NCI-H1417 treated with DMSO at 0.1 percent for 48 hours (cell line): ENCODE data around the gene STK24.

Source experiments
- DNase-seq: peaks from one replicate; lab custom pipeline; 2025; lab: John Stamatoyannopoulos, UW

The STK24 gene

DNA sequence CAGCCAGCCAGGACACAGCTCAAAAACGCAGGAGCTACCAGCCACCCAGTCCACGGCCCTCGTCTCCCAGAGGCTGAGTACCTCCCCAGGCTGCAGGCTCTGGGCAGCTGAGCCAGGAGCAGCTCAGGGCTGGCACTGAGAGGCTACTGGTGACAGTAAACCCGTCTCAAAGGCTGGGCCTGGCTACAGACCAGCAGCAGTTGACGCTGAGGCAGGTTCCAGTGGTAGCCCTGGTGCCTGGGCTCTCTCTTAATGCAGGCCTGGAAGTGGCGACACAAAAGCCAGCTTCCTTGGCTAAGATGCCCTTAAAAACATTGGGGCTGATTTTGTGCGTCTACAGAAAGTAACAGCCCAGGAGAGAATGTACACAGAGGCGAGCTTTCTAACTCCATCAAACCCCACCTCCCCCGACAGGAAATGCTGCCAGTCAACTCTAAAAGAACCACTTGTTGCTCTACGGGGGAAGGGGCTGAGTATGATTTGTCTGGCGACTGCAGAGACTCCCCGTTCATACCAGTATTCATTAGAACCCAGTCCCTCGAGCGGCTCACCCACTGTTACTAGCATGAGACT lies 126.3 kb downstream of the STK24 start:
- no peak for DNase-seq

DNA sequence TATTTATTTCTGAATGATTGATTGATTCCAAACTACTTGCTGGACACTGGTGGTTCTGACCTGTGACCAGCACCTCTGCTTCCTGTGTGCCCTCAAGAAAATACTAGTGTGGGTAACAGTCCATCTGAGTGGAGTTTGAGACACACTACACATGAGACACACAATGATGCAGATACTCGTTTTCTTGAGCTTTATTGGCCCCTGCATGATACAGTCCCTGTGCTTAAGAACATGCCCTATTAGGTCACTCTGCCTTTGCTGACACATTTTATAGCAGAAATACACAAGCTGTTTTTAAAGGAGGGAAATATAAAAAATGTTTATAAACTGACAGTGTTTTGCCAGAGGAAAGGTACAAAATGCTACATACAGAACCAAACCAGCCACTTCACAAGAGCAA lies 126.9 kb downstream of the STK24 start:
- no peak for DNase-seq

DNA sequence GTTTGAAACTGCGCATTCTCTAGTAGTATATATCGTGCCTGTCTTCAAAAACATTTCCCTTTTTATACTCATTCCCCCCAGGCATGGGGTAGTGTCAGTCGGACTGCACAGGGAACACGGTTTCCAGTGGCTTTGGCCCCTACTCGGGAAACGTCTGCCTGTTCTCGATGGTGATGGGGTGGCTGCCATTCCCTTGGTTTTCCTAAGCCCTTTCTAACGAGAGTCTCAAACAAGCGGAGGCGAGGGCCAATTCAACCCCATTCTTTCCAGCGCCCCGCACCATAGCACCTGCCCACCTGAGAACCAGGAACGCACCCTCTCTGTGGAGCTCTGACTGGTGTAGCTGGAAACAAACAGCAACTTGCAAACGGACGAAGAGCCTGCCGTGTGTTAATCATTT lies 127.6 kb downstream of the STK24 start:
- DNase-seq = no peak

DNA sequence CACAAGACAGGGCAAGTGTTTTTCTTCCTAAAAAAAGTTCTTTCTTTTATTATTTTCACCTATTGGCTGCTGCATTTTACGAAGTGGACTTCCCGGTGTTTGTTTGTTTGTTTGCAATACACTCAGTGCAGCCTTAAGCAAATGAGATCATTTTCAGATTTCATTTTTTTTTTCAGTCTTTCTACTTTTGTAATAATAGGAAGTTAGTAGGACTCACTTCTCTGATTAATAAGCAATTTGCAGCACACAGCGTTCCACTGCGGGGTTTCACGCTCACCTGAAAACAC lies 128.3 kb downstream of the STK24 start:
- DNase-seq = no peak

DNA sequence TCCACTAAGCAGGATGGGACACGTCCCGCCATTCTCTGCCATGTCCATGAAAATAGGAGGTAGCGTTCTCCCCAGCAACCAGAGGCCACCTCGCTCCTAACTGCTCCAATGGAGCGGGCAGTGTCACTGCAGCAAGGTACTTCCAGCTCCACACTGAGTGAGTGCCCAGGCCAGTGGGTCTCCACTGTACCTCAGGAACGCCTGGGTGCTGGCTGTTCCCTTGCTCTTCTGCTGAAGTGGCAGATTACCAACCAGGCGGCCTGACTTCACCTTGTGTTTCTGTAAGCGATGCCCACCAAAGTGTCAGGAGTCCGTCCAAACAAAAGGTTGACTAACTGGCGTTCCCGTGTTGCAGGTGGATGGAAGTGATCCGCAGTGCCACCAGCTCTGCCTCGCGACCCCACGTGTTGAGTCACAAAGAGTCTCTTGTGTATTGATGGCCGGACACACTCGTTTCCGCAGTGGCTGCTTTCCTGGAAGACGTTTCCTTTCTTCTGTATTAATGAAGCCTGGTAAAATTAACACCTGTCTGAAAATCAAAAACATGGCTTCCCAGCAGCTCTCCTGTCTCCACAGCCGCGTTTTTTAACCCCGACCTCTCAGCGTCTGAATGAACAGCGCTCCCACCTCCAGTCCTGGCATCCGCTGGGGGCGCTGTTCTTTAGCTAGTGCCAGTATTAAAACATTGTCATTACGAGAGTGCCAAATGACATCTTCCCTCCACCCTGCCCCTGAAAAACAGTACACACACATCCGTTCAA lies 128.8 kb downstream of the STK24 start:
- DNase-seq = no peak

DNA sequence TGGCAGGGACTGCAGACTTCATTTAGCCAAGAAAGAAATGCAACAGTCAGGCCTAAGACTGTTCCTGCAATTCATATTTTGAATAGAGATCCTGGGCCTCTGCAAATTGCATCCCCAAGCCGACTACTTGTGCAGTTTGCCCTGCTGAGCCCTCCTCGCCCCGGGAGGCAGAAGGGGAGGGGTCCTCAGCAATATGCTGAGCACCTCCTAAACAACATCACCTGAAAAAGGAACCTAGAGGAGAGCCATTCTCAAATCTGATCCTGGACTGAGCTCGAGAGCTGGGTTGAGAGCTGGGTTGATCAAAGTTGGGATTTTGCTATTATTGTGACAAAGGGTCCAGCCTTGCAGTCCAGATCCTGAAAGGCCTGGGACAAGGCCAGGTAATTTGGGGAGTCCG lies 129.8 kb downstream of the STK24 start:
- no peak for DNase-seq

DNA sequence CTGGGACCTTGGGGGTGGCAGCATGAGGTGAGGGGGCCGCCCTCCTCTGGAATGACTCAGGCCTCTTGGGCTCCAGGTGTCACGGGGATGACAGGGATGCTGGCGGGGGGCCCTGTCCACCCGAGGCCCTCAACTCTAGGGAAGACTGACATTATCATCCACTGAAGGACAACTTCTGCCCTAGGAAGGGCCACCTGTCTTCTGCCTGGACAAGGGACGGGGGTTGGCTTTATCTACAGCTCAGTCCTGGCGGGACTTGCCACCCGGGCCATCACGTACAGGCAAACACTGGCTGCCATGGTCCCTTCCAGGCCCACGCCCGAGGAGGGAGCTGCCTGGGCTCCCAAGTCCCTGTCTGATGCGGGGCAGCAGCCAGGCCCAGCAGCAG lies 130.7 kb downstream of the STK24 start:
- DNase-seq = no peak

DNA sequence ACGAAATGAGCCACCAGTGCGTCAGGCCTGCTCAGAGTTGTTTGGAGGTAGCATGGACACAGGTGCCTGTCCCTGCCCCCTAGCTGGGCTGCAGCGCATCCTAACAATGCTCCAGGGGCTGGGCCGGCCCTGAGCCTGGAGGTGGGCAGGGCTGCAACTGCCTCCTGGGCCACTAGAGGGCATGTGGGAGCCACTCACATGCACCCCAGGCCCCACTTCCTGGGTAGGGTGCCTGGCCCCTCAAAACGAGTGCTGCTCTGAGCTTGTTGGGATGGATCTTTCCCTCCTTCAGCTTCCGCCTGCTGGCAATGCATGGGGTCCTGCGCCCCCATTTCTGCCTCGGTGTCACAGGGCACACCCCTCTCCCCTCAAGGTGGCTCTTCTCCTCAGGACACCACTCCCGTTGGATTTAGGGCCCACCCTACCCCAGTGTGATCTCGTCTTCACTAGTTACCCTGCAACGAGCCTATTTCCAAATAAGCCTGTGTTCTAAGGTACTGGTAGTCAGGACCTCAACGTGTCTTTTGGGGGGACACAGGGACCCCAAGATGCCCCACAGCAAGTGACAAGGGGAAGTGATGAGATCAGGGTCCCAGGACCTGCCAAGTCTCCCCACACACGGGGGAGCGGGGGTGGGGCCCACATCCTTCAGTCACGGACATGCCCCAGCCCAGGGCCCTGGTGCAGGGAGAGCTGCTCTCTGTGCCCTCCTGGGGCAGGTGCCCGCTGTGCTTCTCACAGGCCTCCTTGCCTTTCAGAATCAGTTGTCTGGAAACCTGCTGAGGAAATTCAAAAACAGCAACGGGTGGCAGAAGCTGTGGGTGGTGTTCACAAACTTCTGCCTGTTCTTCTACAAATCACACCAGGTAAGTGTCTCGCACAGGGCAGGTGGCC lies 131.3 kb downstream of the STK24 start:
- DNase-seq = no peak

DNA sequence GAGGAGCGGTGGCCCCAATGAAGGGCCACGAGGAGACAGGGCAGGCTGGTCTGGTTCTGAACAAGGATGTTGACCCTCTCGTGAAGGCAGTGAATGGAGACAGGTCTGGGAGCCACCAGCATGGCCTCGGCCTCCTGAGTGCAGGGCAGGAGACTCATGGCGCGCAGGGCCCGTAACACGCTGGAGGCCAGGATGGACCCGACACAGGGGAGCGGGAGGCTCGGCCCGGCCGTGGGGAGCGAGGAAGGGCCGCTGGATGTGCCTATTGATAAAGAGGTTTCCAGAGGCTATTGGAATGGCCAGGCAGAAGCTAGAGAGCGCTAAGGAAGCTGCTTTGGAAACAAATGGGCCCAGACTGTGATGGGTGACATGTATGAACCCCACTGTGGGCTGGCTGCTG lies 132.5 kb downstream of the STK24 start:
- no peak for DNase-seq

DNA sequence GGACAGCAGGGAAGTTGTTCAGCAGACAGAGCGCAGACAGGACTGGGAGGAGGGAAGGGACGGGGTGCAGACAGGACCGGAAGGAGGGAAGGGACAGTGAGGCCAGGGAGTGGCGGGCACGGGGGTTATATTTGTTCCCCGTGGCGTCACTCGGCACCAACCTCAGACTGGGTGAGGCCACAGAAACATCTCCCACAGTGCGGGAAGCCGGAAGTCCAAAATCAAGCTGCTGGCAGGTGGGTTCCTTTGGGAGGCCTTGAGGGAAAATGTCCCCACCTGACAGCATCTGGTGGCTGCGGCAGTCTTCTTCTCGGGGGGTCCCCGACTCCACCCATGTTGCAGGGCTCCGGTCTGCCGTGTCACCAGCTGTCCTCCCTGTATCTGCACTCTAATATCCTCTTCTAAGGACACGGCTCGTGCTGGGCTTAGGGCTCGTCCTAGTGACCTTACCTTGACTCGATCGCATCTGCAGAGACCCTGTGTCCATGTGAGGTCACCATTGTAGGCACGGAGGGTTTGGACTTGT lies 133.0 kb downstream of the STK24 start:
- no peak for DNase-seq

DNA sequence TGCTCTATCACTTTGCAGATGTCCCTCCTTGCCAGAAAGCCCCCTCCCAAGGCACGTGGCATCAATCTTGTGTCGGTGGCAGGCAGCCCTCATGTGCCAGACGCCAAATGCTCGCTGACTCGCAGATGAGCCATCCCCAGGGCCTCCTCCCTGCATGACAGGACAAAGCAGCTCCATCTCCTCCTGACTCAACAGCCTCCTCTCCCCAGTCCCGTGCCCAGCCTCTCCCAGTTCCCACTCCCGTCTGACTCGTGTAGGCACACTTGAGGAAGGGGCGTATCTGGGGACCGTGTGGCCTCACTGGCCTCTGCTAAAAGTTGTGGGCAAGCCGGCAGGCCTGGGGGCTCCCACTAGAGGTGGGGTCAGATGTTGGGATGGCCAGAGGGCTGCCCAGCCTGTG lies 133.6 kb downstream of the STK24 start:
- DNase-seq = no peak

DNA sequence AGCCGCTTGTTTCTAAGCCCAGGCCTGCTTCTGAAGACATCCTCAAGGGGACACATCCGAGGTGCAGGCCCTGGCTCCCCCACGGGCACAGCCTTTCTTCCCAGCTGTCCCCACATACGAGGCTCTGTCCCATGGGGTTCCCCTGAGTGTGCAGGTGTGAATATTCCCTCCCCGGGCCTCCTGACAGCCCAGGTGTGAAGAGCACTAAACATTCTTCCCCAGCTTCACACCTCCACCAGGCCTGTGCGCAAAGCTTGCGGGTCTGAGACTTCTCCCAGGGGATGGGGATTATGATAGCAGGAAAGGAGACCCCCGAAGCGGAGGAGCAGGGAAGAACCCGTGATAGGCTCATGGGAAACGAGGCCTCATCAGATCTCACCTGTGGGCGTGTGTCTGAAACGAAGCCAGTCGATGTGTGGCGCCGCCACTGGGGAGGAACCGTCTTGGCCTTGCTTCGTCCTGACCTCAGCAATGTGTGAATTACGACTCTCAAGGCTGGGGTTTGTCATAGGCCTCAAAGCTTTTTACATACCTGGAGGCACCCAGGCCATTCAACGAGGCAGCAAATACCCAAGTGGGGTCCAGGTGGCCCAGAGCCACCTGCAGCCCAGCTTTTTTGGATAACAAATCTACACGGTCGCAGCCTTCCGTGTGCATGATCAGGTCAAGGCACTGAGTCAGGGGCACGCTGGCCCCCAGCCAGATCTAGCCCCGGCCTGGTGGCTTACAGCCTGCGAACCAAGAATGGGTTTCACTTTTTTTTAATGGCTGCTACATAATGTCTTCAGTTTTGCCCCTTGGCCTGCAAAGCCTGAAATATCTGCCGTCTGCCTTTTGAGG lies 134.3 kb downstream of the STK24 start:
- no peak for DNase-seq

DNA sequence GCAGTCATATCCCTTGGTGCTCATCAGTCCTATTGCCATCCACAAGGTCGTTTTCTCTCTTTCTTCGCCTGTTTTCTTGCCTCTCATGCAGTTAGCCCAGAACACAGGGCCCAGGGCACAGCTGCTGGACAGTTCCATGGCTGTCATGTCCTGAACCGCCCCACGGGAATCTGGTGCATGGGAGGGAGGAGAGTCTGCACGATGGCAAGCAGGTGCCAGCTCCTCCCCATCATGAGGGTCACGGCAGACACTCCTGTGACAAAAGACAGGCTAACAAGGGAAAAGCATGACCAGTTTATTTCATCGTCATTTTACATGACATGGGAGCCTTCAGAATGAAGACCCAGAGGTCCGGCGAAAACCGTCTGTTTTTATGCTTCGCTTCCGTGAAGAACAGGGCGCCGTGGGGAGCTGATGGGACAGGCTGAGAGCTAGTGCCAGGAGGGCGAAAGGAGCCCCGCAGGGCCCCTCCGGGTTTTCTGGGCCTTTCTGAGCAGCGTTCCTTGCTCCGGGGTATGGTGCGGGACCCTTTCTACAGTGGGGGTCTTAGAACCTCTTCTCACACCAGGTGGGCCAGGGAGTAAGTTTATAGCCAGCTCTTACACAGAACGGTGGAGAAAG lies 135.7 kb downstream of the STK24 start:
- no peak for DNase-seq

DNA sequence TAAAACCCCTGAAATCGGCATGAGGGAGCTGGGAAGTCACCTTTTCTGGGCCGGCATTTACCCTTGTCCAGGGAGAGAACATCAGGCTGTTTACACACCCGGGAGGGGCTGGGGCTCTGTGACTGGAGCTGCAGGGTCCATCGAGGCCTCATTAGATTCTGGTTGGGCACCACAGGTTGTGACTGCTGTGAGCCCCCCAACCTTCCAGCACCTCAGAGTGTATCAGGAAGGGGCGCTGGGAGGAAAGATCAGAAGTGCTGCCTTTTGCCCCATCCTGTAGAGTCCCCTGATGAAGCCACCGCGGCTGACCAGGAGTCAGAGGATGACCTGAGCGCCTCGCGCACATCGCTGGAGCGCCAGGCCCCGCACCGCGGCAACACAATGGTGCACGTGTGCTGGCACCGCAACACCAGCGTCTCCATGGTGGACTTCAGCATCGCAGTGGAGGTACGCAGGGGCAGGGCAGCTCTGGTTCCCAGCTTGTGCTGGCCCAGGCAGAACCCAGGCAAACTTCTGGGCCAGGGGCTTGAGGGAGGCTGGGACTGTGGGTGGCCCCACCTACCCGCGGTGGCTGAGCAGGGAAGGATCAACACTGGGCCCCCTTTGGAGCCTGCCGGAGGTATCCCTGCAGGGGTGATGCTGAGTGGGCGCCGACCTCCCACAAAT lies 136.4 kb downstream of the STK24 start:
- DNase-seq = no peak

DNA sequence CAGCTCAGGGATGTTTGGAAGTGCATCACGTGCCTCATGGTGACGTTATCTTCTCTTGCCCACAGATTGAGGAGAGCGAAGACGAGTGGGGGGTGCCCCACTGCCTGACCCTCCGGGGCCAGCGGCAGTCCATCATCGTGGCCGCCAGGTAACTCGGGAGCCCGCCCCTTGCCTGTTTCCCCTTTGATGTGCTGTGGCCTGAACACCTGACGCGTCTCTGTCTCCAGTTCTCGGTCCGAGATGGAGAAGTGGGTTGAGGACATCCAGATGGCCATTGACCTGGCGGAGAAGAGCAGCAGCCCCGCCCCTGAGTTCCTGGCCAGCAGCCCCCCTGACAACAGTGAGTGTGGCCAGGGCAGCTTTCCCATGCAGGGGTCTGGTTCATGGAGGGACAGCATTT lies 137.0 kb downstream of the STK24 start:
- DNase-seq = no peak

DNA sequence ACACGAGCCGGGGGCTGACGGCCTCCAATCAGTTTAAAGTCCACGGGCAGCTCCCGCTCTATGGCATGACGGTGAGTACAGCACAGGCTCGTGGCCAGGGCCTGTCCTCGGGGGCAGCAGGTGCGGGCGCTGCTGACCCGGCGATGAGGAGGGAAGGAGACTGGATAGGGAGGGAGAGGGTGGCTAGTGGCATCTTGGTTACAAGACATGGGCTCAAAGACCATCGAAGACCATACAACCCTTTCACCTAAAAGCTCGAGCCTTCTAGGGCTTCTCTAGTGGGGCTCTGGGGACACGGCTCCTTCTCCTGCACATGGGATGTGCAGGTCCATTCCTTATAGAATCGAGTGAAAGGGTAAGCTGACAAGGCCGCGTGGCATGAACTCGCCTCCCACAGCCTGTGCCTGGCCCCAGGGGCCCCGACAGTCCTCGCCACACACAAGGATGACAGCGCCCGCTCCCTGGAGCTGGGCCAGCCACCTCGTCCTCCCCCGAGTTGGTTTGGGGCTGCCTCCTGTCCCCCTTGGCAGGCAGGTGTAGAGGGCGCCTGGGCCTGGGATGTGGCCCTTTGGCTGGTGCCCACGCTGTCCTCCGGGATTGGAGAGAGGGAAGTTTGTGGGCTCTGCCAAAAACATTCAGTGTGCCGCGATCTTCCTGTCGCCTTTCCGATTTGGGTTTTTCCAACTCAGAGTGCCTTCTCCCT lies 137.6 kb downstream of the STK24 start:
- DNase-seq = no peak

DNA sequence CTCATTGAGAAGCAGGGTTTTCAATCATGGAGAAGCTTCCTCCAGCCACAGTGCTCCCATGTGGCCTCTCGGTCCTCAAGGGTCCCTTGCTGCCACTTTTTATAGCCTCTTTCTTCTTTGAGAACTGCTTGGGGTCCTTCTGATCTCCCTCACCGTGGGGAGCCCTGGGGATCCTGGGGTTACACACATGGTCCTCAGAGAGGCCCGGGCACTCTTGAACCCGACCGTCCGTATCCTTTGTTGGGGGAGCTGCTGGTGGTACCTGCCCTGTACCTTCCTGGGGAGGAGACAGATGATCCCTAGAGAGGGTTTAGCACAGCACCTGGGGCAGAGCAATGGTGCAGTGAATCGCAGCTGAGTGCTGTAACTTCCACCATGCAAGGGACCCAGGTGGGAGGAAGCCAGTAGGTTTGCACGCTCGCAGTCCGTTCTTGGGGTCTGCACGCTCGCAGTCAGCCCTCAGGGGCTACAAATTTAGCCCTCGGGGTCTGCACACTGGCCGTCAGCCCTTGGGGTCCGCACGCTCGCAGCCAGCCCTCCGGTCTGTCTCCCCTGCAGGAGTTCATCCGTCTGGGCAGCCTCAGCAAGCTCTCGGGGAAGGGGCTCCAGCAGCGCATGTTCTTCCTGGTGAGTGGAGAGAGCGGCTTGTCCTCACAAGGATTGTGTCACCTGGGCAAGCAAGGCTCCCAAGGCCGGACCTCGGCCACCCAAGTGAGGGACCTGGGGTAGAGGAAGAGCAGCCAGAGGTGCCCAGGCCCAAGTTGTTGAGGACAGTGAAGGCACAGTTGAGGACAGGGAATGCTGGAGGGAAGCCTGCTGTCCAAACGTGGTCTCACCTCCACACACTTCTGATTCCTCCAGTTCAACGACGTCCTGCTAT lies 138.4 kb downstream of the STK24 start:
- DNase-seq = no peak

DNA sequence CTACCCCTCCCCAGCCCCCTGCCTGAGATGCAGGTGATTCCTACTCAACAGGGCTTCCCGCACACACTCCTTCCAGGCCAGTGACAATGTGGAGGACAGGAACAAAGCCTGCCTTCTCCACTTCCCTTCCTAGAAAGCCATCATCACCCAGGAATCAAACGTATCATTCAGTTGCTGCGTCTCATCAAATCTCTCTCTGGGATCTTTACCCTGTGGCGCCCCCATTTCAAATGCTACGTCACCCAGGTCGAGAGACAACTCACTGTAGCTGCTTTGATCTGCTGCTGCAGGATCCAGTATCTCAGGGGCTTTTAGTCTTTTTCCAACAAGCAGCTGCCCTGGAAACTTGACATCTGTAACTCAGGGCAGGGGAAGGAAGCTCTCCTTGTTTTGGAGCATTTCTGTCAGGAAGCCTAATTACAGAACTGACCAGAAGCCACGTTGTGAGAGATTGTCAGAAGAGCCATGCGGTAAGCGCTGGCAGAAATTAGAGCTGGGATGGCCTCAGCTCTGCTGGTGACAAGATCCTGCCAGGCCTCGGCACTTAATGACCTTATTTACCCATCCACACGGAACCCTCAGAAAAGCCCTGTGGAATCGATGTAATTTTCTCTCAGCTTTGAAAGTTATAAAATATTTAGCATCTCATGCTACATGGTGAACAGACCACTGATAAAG lies 140.5 kb downstream of the STK24 start:
- no peak for DNase-seq

DNA sequence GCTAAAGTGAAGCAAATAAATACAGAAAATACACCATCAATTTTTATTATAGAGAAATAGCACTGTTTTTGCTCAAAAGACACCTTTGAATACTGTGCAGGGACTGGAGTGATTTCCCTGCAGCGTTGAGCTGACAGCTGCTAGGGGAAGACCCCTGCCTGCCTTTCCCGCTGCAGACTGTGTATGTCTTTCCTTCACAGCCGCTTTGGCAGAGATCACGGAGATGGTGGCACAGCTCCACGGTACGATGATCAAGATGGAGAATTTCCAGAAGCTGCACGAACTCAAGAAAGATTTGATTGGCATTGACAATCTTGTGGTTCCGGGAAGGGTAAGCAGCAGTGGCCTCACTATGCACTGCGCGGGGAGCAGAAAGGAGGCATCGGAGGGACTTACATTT lies 141.5 kb downstream of the STK24 start:
- no peak for DNase-seq
